DMS 273 treated with DMSO at 0.1 percent for 48 hours (cell line): ENCODE data around the gene LRRN4CL.
"Not testable (repeated sequence)": the region's sequence is repeated elsewhere in the genome, so short reads cannot be mapped to it uniquely, and the experiment has no call there.

Source experiments
- DNase-seq: peaks from one replicate; lab custom pipeline; 2025; lab: John Stamatoyannopoulos, UW

LRRN4CL gene

GRCh38 chr11:62689421-62690183, at the start of gene LRRN4CL:
LRRN4CL (minus strand) TSS chr11:62689530; CDS start chr11:62688508, 1,022 bp downstream.
- no peak for DNase-seq

- no peak for DNase-seq
Measured at GRCh38 chr11:62737196-62737595, 47.9 kb upstream of the LRRN4CL start.

- no peak for DNase-seq
Measured at GRCh38 chr11:62732830-62733229, 43.5 kb upstream of the LRRN4CL start.

- DNase-seq, result not testable (repeated sequence)
Measured at GRCh38 chr11:62730076-62730475, 40.7 kb upstream of the LRRN4CL start.

- peak; percentile 45 for DNase-seq
Measured at GRCh38 chr11:62728171-62728988, 39.0 kb upstream of the LRRN4CL start, which contains the start of gene TTC9C. TTC9C (plus strand) TSS chr11:62728486; CDS start chr11:62728849, 363 bp downstream.

- DNase-seq, result peak; percentile 91
Measured at GRCh38 chr11:62727872-62728170, 38.5 kb upstream of the LRRN4CL start.

GRCh38 chr11:62727165-62727871, 38.0 kb upstream of the LRRN4CL start, which contains the start of gene HNRNPUL2:
HNRNPUL2 (minus strand) TSS chr11:62727457; CDS start chr11:62727156, 301 bp downstream.
- peak; percentile 94 for DNase-seq

GRCh38 chr11:62726915-62727164, 37.5 kb upstream of the LRRN4CL start:
- no peak for DNase-seq

GRCh38 chr11:62726156-62726914, 37.0 kb upstream of the LRRN4CL start:
- no peak for DNase-seq

- DNase-seq, result no peak
Measured at GRCh38 chr11:62725646-62726045, 36.3 kb upstream of the LRRN4CL start.

GRCh38 chr11:62724171-62724570, 34.8 kb upstream of the LRRN4CL start:
- DNase-seq, result no peak

GRCh38 chr11:62721994-62722393, 32.7 kb upstream of the LRRN4CL start:
- DNase-seq, result no peak

- no peak for DNase-seq
Measured at GRCh38 chr11:62719302-62719978, 30.1 kb upstream of the LRRN4CL start.

GRCh38 chr11:62716816-62717215, 27.5 kb upstream of the LRRN4CL start:
- DNase-seq, result no peak

- DNase-seq, result no peak
Measured at GRCh38 chr11:62716206-62716605, 26.9 kb upstream of the LRRN4CL start.

- no peak for DNase-seq
Measured at GRCh38 chr11:62715150-62716130, 26.1 kb upstream of the LRRN4CL start.

GRCh38 chr11:62713343-62713742, 24.0 kb upstream of the LRRN4CL start:
- DNase-seq, result no peak

GRCh38 chr11:62712861-62713260, 23.5 kb upstream of the LRRN4CL start:
- no peak for DNase-seq

- DNase-seq, result no peak
Measured at GRCh38 chr11:62712276-62712812, 23.0 kb upstream of the LRRN4CL start.

GRCh38 chr11:62710001-62710345, 20.6 kb upstream of the LRRN4CL start:
- DNase-seq, result no peak
